Ascending aorta (tissue), 2 donors: ENCODE measurements around the gene MORN5. TPM values are rescaled to one million over a fixed set of nuclear protein-coding genes. Genes with fewer than 3 reads are reported as not detected.

Experiments used
- DNase-seq, 2 donors: peaks; one replicate each; pipeline ENCODE4 v3.0.0-alpha.2; 2019; ENCODE audit warnings: low spot score in 2 of 2
- H3K27ac ChIP-seq, 2 donors: fragments of 200-600 bp; sonication (generic); one replicate each; pipeline ENCODE4 v1.5.1; 2016 to 2017; ENCODE audit warnings: mild to moderate bottlenecking in 1 of 2
- H3K27me3 ChIP-seq: fragments of 200-600 bp; sonication (generic); one replicate; pipeline ENCODE4 v1.5.1; 2017
- H3K36me3 ChIP-seq, 2 donors: fragments of 200-600 bp; sonication (generic); one replicate each; pipeline ENCODE4 v1.5.1; 2016
- H3K4me1 ChIP-seq, 2 donors: fragments of 200-600 bp; sonication (generic); one replicate each; pipeline ENCODE4 v1.5.1; 2016 to 2017; ENCODE audit warnings: mild to moderate bottlenecking in 1 of 2
- H3K4me3 ChIP-seq, 2 donors: fragments of 200-600 bp; sonication (generic); one replicate each; pipeline ENCODE4 v1.5.1; 2016 to 2017; ENCODE audit warnings: mild to moderate bottlenecking in 1 of 2
- H3K9me3 ChIP-seq, 2 donors: fragments of 200-600 bp; sonication (generic); one replicate each; pipeline ENCODE4 v1.5.1; 2016
- intact Hi-C: fragments of 100-400 bp; cut with DNase I; formaldehyde crosslinking; loops from one replicate; pipeline ENCODE4 v1.15.1; 2023
- total RNA-seq: library from RNA; depleted of rRNA; stranded (reverse); fragments of >200 nt; gene quantifications from one replicate; pipeline ENCODE4 v1.1.0, GENCODE V29; 2016
- TF ChIP-seq, protein P1 (sequence below), 3 experiments: fragments of 200-600 bp in 2 of 3; fragments of 450-650 bp in 1 of 3; sonication (generic) in 2 of 3; IDR thresholded peaks; one replicate each; pipeline ENCODE4 v1.5.1; 2016 to 2019; ENCODE audit warnings: antibody characterized with exemption in 3 of 3, mild to moderate bottlenecking in 1 of 3, moderate library complexity in 1 of 3

Gene MORN5
- total RNA-seq, 1 donor from 2014 or later: not detected

- DNase-seq: no peak
- no peaks in the 10 kb centered on the region for H3K36me3 ChIP-seq
- peaks cover 23% of the 10 kb centered on the region for H3K27me3 ChIP-seq
- intact Hi-C loops: no loop called here
- TF ChIP-seq, protein P1, sequence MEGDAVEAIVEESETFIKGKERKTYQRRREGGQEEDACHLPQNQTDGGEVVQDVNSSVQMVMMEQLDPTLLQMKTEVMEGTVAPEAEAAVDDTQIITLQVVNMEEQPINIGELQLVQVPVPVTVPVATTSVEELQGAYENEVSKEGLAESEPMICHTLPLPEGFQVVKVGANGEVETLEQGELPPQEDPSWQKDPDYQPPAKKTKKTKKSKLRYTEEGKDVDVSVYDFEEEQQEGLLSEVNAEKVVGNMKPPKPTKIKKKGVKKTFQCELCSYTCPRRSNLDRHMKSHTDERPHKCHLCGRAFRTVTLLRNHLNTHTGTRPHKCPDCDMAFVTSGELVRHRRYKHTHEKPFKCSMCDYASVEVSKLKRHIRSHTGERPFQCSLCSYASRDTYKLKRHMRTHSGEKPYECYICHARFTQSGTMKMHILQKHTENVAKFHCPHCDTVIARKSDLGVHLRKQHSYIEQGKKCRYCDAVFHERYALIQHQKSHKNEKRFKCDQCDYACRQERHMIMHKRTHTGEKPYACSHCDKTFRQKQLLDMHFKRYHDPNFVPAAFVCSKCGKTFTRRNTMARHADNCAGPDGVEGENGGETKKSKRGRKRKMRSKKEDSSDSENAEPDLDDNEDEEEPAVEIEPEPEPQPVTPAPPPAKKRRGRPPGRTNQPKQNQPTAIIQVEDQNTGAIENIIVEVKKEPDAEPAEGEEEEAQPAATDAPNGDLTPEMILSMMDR (IDR thresholded peaks at IDR 0.05): no peak
- no peak overlapping the region for H3K27ac ChIP-seq
- peaks cover 0 to 23% of the 10 kb centered on the region in 2 donors for H3K4me1 ChIP-seq
- H3K4me3 ChIP-seq: no peak overlapping the region
- no peaks in the 10 kb centered on the region for H3K9me3 ChIP-seq
These were observed 61.6 kb downstream of the MORN5 start for GRCh38 chr9:122221183-122221811.

DNA sequence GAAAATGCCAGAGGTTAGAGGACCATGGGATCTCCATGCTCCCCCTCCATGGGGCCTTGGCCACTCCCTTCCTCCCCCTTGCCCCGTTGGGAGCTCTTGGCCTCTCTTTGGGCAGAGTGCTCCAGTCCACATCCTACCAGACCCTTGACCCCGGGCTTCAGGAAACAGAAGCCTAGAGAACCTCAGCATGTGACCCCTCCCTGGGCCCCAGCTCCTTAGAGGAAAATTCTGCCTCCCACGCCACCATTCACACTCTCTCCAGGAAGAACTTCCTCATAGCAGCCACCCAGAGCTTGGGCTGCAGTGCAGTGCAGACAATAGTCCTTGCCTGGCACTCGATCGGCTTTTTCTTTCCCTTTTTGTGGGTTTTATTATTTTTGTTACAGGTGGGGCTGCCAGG is 63.1 kb downstream of the MORN5 start:
- H3K27me3 ChIP-seq: peaks cover 28% of the 10 kb centered on the region
- H3K36me3 ChIP-seq: no peaks in the 10 kb centered on the region
- no peak overlapping the region for H3K27ac ChIP-seq
- intact Hi-C loops: no loop called here
- H3K9me3 ChIP-seq: no peaks in the 10 kb centered on the region
- TF ChIP-seq, protein P1 (IDR thresholded peaks at IDR 0.05): no peak
- DNase-seq: no peak
- H3K4me3 ChIP-seq: no peak overlapping the region
- H3K4me1 ChIP-seq: peaks cover 0 to 32% of the 10 kb centered on the region in 2 donors

DNA sequence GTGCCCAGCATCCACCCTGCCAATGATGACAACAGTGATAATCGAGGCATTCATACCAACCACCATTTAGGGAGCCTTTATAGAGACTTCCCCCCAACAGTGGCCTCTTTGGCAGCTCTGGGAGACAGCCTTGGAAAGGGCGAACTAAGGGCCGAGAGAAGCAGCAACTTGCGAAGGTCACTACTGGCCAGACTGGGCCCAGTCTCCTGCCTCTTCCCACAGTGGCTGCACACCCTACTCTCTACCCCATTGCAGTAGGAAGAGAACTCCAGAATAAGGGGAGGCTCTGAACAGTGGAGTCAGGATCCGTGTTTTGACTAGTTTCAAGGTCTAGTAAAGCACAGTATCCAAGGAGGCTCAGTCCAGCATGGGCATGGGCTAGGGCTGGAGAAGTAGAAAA is 63.7 kb downstream of the MORN5 start:
- Histone ChIP-seq H3K4me3 (no peak overlapping the region), H3K4me1 (peaks cover 1 to 38% of the 10 kb centered on the region in 2 donors), H3K9me3 (no peaks in the 10 kb centered on the region), H3K27ac (no peak overlapping the region), H3K36me3 (no peaks in the 10 kb centered on the region), H3K27me3 (peaks cover 28% of the 10 kb centered on the region)
- intact Hi-C loops: no loop called here
- no peak for DNase-seq
- TF ChIP-seq, protein P1 (IDR thresholded peaks at IDR 0.05): no peak

GRCh38 chr9:122225312-122226141 is 65.8 kb downstream of the MORN5 start:
- H3K4me3 ChIP-seq: peak overlapping the region; percentile 22 to 62
- intact Hi-C loops: no loop called here
- no peaks in the 10 kb centered on the region for H3K9me3 ChIP-seq
- DNase-seq: no peak
- H3K36me3 ChIP-seq: no peaks in the 10 kb centered on the region
- peaks cover 26% of the 10 kb centered on the region for H3K27me3 ChIP-seq
- H3K27ac ChIP-seq: no peak overlapping the region
- H3K4me1 ChIP-seq: peaks cover 3 to 22% of the 10 kb centered on the region in 2 donors
- TF ChIP-seq, protein P1 (IDR thresholded peaks at IDR 0.05): no peak

- intact Hi-C loops: no loop called here
- Histone ChIP-seq H3K4me1 (peaks cover 3 to 16% of the 10 kb centered on the region in 2 donors), H3K36me3 (no peaks in the 10 kb centered on the region), H3K4me3 (peak overlapping the region; percentile 22 to 62), H3K27ac (no peak overlapping the region), H3K9me3 (no peaks in the 10 kb centered on the region), H3K27me3 (peaks cover 20% of the 10 kb centered on the region)
- no peak for DNase-seq
- TF ChIP-seq, protein P1 (IDR thresholded peaks at IDR 0.05): no peak
These were observed 66.5 kb downstream of the MORN5 start for GRCh38 chr9:122226142-122226757.
